H1 (cell line): ENCODE measurements around the gene ZBTB16. TPM values are rescaled to one million over a fixed set of nuclear protein-coding genes. Genes with fewer than 3 reads are reported as not detected.

Experiments used
- CTCF ChIA-PET: fragments of 300-600 bp; sonication (Branson Sonifier 250); formaldehyde crosslinking; loops from one replicate; lab custom pipeline; 2021; ENCODE audit not compliant: partially characterized antibody; lab: Charles Lee
- POLR2A ChIA-PET: fragments of 300-600 bp; sonication (Branson Sonifier 250); formaldehyde crosslinking; loops from one replicate; lab custom pipeline; 2021; ENCODE audit warnings: inconsistent platforms; ENCODE audit not compliant: partially characterized antibody; lab: Charles Lee
- DNase-seq, 2 experiments: peaks; one replicate each; pipeline versions ENCODE4 v3.0.0 to v3.0.0-alpha.2; 2010 to 2022; ENCODE audit warnings: low spot score in 2 of 2, low read depth in 1 of 2, mixed read lengths in 1 of 2
- FAIRE-seq: peaks from 2 replicates; lab custom pipeline; 2011; peaks lifted over from hg19 to GRCh38; lab: Jason Lieb, UNC
- H2AFZ ChIP-seq: 2 replicates; pipeline ENCODE4 v1.8.1; 2012; ENCODE audit warnings: low read length, inconsistent platforms
- H2AK5ac ChIP-seq: 2 replicates; pipeline ENCODE4 v1.6.1; 2013; ENCODE audit warnings: low read depth, low read length
- H2BK120ac ChIP-seq: replicated peaks from 2 replicates; pipeline ENCODE3; 2013; ENCODE audit warnings: low read depth, low read length, inconsistent platforms
- H2BK12ac ChIP-seq: 2 replicates; pipeline ENCODE4 v1.6.1; 2013; ENCODE audit warnings: low read depth, low read length
- H2BK15ac ChIP-seq: 2 replicates; pipeline ENCODE4 v1.6.1; 2013; ENCODE audit warnings: low read length
- H2BK20ac ChIP-seq: 2 replicates; pipeline ENCODE4 v1.6.1; 2013; ENCODE audit warnings: low read length
- H2BK5ac ChIP-seq: 2 replicates; pipeline ENCODE4 v1.6.1; 2013; ENCODE audit warnings: low read depth, low read length
- H3K14ac ChIP-seq: 2 replicates; pipeline ENCODE4 v1.6.1; 2013; ENCODE audit warnings: inconsistent platforms; ENCODE audit not compliant: insufficient read length
- H3K18ac ChIP-seq: 2 replicates; pipeline ENCODE4 v1.6.1; 2013; ENCODE audit warnings: low read length; ENCODE audit errors: extremely low read depth
- H3K23ac ChIP-seq: 2 replicates; pipeline ENCODE4 v1.6.1; 2013; ENCODE audit warnings: inconsistent platforms; ENCODE audit not compliant: insufficient read length
- H3K23me2 ChIP-seq: 2 replicates; pipeline ENCODE4 v1.6.1; 2013; ENCODE audit warnings: low read depth, low read length
- H3K27ac ChIP-seq: 2 replicates; pipeline ENCODE4 v1.6.1; 2011; ENCODE audit warnings: low read depth, low read length, inconsistent platforms
- H3K27me3 ChIP-seq, 4 experiments: replicated peaks in 1 of 4; 1 replicate in 1 of 4; 2 replicates in 3 of 4; pipeline versions ENCODE4 v1.6.1 to v1.8.1; 2011 to 2013; ENCODE audit warnings: low read length in 3 of 4, mild to moderate bottlenecking in 3 of 4, inconsistent platforms in 2 of 4, mixed read lengths in 2 of 4, moderate library complexity in 1 of 4; ENCODE audit not compliant: control insufficient read depth in 3 of 4, insufficient read depth in 3 of 4; ENCODE audit errors: extremely low read depth in 1 of 4
- H3K36me3 ChIP-seq, 4 experiments: 2 replicates each; pipeline versions ENCODE4 v1.6.1 to v1.8.1; 2011 to 2013; ENCODE audit warnings: mild to moderate bottlenecking in 4 of 4, low read length in 3 of 4, moderate library complexity in 2 of 4, control low read depth in 1 of 4, inconsistent platforms in 1 of 4; ENCODE audit not compliant: insufficient read depth in 4 of 4, control insufficient read depth in 2 of 4
- H3K4ac ChIP-seq: replicated peaks from 2 replicates; pipeline ENCODE3; 2013; ENCODE audit warnings: low read length, low read depth, mixed read lengths, inconsistent platforms; ENCODE audit not compliant: insufficient read length
- H3K4me1 ChIP-seq, 4 experiments: replicated peaks in 1 of 4; 1 replicate in 1 of 4; 2 replicates in 3 of 4; pipeline versions ENCODE4 v1.6.1 to v1.8.1; 2011 to 2013; ENCODE audit warnings: low read length in 3 of 4, inconsistent platforms in 2 of 4, mixed read lengths in 1 of 4; ENCODE audit not compliant: insufficient read depth in 4 of 4, control insufficient read depth in 3 of 4
- H3K4me2 ChIP-seq, 2 experiments: 2 replicates each; pipeline versions ENCODE4 v1.6.1 to v1.8.1; 2011 to 2013; ENCODE audit warnings: low read depth in 2 of 2, low read length in 2 of 2, control low read depth in 1 of 2, inconsistent platforms in 1 of 2, mild to moderate bottlenecking in 1 of 2; ENCODE audit not compliant: insufficient read depth in 1 of 2
- H3K4me3 ChIP-seq, 4 experiments: fragments of 200-600, 300-600 bp in 1 of 4; sonication (generic), shearing (Covaris generic), sonication (Bioruptor Twin) in 1 of 4; 2 replicates each; pipeline versions ENCODE4 v1.5.1 to v1.8.1; 2011 to 2016; ENCODE audit warnings: low read length in 4 of 4, low read depth in 3 of 4, control low read depth in 2 of 4, inconsistent platforms in 2 of 4, mild to moderate bottlenecking in 2 of 4, mixed read lengths in 1 of 4, moderate library complexity in 1 of 4; ENCODE audit not compliant: insufficient read depth in 2 of 4; ENCODE audit errors: extremely low read depth in 1 of 4
- H3K56ac ChIP-seq: replicated peaks from 2 replicates; pipeline ENCODE3; 2013; ENCODE audit warnings: low read depth, mild to moderate bottlenecking, mixed read lengths, low read length, inconsistent platforms; ENCODE audit not compliant: insufficient read length
- H3K79me1 ChIP-seq: 2 replicates; pipeline ENCODE4 v1.6.1; 2013; ENCODE audit warnings: low read depth, low read length, control low read depth
- H3K79me2 ChIP-seq, 2 experiments: 2 replicates each; pipeline versions ENCODE4 v1.6.1 to v1.8.1; 2012 to 2013; ENCODE audit warnings: low read length in 2 of 2, mild to moderate bottlenecking in 2 of 2, inconsistent platforms in 1 of 2; ENCODE audit not compliant: insufficient read depth in 2 of 2, control insufficient read depth in 1 of 2
- H3K9ac ChIP-seq, 4 experiments: replicated peaks in 1 of 4; 1 replicate in 1 of 4; 2 replicates in 3 of 4; pipeline versions ENCODE4 v1.6.1 to v1.8.1; 2011 to 2013; ENCODE audit warnings: low read depth in 3 of 4, low read length in 3 of 4, control low read depth in 2 of 4, mild to moderate bottlenecking in 2 of 4, moderate library complexity in 2 of 4, inconsistent platforms in 1 of 4; ENCODE audit errors: extremely low read depth in 1 of 4
- H3K9me3 ChIP-seq, 2 experiments: 2 replicates each; pipeline versions ENCODE4 v1.6.1 to v1.8.1; 2012 to 2013; ENCODE audit warnings: mild to moderate bottlenecking in 2 of 2, moderate library complexity in 2 of 2, control low read depth in 1 of 2, inconsistent platforms in 1 of 2, low read depth in 1 of 2, low read length in 1 of 2, mixed read lengths in 1 of 2; ENCODE audit not compliant: insufficient read depth in 2 of 2
- H4K20me1 ChIP-seq, 2 experiments: replicated peaks in 1 of 2; 2 replicates each; pipeline versions ENCODE3 to v1.8.1; 2011 to 2013; ENCODE audit warnings: inconsistent platforms in 2 of 2, low read length in 2 of 2, mild to moderate bottlenecking in 1 of 2; ENCODE audit not compliant: insufficient read depth in 2 of 2, control insufficient read depth in 1 of 2
- H4K5ac ChIP-seq: 2 replicates; pipeline ENCODE4 v1.6.1; 2013; ENCODE audit warnings: low read length, low read depth, mixed read lengths, inconsistent platforms; ENCODE audit not compliant: insufficient read length
- H4K8ac ChIP-seq: 2 replicates; pipeline ENCODE4 v1.8.0; 2013; ENCODE audit warnings: mild to moderate bottlenecking, moderate library complexity, low read length, inconsistent platforms; ENCODE audit not compliant: insufficient read depth; ENCODE audit errors: extremely low read depth
- H4K91ac ChIP-seq: replicated peaks from 2 replicates; pipeline ENCODE3; 2013; ENCODE audit warnings: low read length, mixed read lengths, inconsistent platforms; ENCODE audit not compliant: insufficient read length
- CEBPB ChIP-seq: IDR thresholded peaks from 2 replicates; pipeline ENCODE4 v1.6.1; 2012; ENCODE audit warnings: low read depth, low read length
- GTF2F1 ChIP-seq: IDR thresholded peaks from 2 replicates; pipeline ENCODE4 v1.6.1; 2012; ENCODE audit warnings: low read depth, low read length, improper control_type of control experiment, borderline replicate concordance
- HDAC2 ChIP-seq, 2 experiments: fragments of 300-600 bp in 1 of 2; sonication (generic) in 1 of 2; IDR thresholded peaks; 2 replicates each; pipeline ENCODE4 v1.6.1; 2011 to 2012; ENCODE audit warnings: low read depth in 2 of 2, low read length in 2 of 2, mild to moderate bottlenecking in 2 of 2, moderate library complexity in 2 of 2, borderline replicate concordance in 1 of 2, inconsistent platforms in 1 of 2
- KDM1A ChIP-seq: fragments of 200-600, 300-600 bp; sonication (generic); IDR thresholded peaks from 2 replicates; pipeline ENCODE4 v1.7.1; 2016; ENCODE audit warnings: mild to moderate bottlenecking, low read length, borderline replicate concordance
- MAFK ChIP-seq: IDR thresholded peaks from 2 replicates; pipeline ENCODE4 v1.6.1; 2012; ENCODE audit warnings: low read depth, mild to moderate bottlenecking, improper control_type of control experiment, low read length
- RAD21 ChIP-seq, 2 experiments: IDR thresholded peaks in 1 of 2; conservative IDR thresholded peaks in 1 of 2; 2 replicates each; pipeline ENCODE4 v1.6.1; 2011; ENCODE audit warnings: low read depth in 2 of 2, low read length in 2 of 2, improper control_type of control experiment in 1 of 2, inconsistent platforms in 1 of 2, mild to moderate bottlenecking in 1 of 2, moderate library complexity in 1 of 2
- SP2 ChIP-seq: IDR thresholded peaks from 2 replicates; pipeline ENCODE4 v1.6.1; 2012; ENCODE audit warnings: mild to moderate bottlenecking, low read length, inconsistent platforms
- WGBS, 2 experiments: shearing (Covaris generic) in 1 of 2; methylation state at CpG; one replicate each; pipeline versions ENCODE4 v1.1.6 to v1.1.7; 2013 to 2015; ENCODE audit warnings: low lambda C conversion rate in 2 of 2, mixed read lengths in 2 of 2, inconsistent platforms in 1 of 2, low coverage in 1 of 2, missing lambda C conversion rate in 1 of 2; ENCODE audit not compliant: insufficient replicate concordance in 2 of 2, insufficient coverage in 1 of 2, insufficient read length in 1 of 2; ENCODE audit errors: extremely low coverage in 1 of 2, missing lambda C conversion rate in 1 of 2; 5-methylcytosine and 5-hydroxymethylcytosine counted together
- polyA plus RNA-seq, 7 experiments: library from polyadenylated mRNA; depleted of rRNA in 3 of 7; stranded (reverse) in 5 of 7; unstranded in 2 of 7; fragments of >200 nt in 5 of 7; fragments of 200-250 nt in 2 of 7; gene quantifications; 1 replicate in 5 of 7; 2 replicates in 1 of 7; 4 replicates in 1 of 7; pipeline versions ENCODE4 v1.2.1 to v1.2.3, GENCODE V29; 2011 to 2013; ENCODE audit warnings: missing spikeins in 2 of 7, mixed read lengths in 2 of 7
- total RNA-seq: library from RNA; stranded (reverse); fragmentation: NEBNext Ultra II Directional; extraction: Animal tissue kit (Norgen Biotek cat#: 25700); gene quantifications from 2 replicates; pipeline ENCODE4 v1.2.1, GENCODE V29; 2021
- TF ChIP-seq, protein P1 (sequence below): IDR thresholded peaks from 2 replicates; pipeline ENCODE4 v1.6.1; 2011; ENCODE audit warnings: low read length, improper control_type of control experiment

Gene ZBTB16
- total and polyA plus RNA-seq, 2 of the 8 experiments (the other 6 are each of a cell fraction or from before 2014, with no cell fraction given) = 0.12 to 0.61 TPM

GRCh38 chr11:114092478-114092877 is 33.0 kb downstream of the ZBTB16 start:
- H4K20me1 ChIP-seq = no peaks in the 10 kb centered on the region
- no peaks in the 10 kb centered on the region; the same call in 1 of the 2 replicates for H3K79me1 ChIP-seq
- no peak overlapping the region for H4K91ac ChIP-seq
- no peak overlapping the region for H4K8ac ChIP-seq
- peaks cover 0 to 7% (median 1%) of the 10 kb centered on the region in 4 experiments; a peak in 4 of 7 replicates for H3K4me1 ChIP-seq
- no peaks in the 10 kb centered on the region for H3K36me3 ChIP-seq
- TF ChIP-seq GTF2F1 (no peak), CEBPB (no peak), HDAC2 (IDR thresholded peaks at IDR 0.05; ENCODE audit: borderline replicate concordance in 1 of 2, low read depth in 2 of 2, low read length in 2 of 2) (no peak), SP2 (no peak), RAD21 (IDR thresholded peaks at IDR 0.05 in 1 of 2, conservative IDR thresholded peaks at IDR 0.05 in 1 of 2; ENCODE audit: low read depth in 2 of 2, low read length in 2 of 2) (no peak), KDM1A (no peak), MAFK (no peak)
- TF ChIP-seq, protein P1, sequence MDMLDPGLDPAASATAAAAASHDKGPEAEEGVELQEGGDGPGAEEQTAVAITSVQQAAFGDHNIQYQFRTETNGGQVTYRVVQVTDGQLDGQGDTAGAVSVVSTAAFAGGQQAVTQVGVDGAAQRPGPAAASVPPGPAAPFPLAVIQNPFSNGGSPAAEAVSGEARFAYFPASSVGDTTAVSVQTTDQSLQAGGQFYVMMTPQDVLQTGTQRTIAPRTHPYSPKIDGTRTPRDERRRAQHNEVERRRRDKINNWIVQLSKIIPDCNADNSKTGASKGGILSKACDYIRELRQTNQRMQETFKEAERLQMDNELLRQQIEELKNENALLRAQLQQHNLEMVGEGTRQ = no peak
- TF ChIP-seq, all 59 proteins: peak for 0
- Histone ChIP-seq H3K27me3 (no peaks in the 10 kb centered on the region), H2BK5ac (no peak overlapping the region), H3K14ac (no peak overlapping the region), H2AFZ (peak overlapping the region; percentile 82; the same call in 1 of the 2 replicates), H3K9me3 (no peaks in the 10 kb centered on the region), H3K56ac (no peak overlapping the region), H2BK20ac (no peak overlapping the region), H3K27ac (no peak overlapping the region), H2BK15ac (no peak overlapping the region), H2BK12ac (no peak overlapping the region), H3K79me2 (no peaks in the 10 kb centered on the region), H3K9ac (no peak overlapping the region), H3K4ac (no peak overlapping the region), H3K23me2 (no peaks in the 10 kb centered on the region; the same call in 1 of the 2 replicates), H3K23ac (no peak overlapping the region), H4K5ac (no peak overlapping the region), H2AK5ac (no peak overlapping the region), H3K18ac (peak overlapping the region; percentile 16; the same call in 1 of the 2 replicates), H3K4me3 (no peak overlapping the region), H3K4me2 (no peak overlapping the region), H2BK120ac (no peak overlapping the region)
- 92% methylated on average over 3 of the region's 3 CpGs; no CpG with 5 or more reads in 1 of the 2 experiments for WGBS, 2 experiments
- DNase-seq (no peak), FAIRE-seq (no peak)
- ChIA-PET POLR2A (no interaction called here), CTCF (interaction anchor here (0.8 to 1.3 kb wide), 3 partner anchors 85 to 169 kb away, joined by 3 to 5 read pairs (median 3); no protein-coding TSS in a partner anchor)
